Bronchial epithelial cell (primary cell): ENCODE measurements around the gene PSPC1. TPM values are rescaled to one million over a fixed set of nuclear protein-coding genes. Genes with fewer than 3 reads are reported as not detected.
"Not testable (repeated sequence)": the region's sequence is repeated elsewhere in the genome, so short reads cannot be mapped to it uniquely, and the experiment has no call there.

Source experiments
- DNase-seq: peaks from one replicate; pipeline ENCODE4 v3.0.0-alpha.2; 2010; ENCODE audit warnings: low read depth
- FAIRE-seq: peaks from 2 replicates; lab custom pipeline; 2011; peaks lifted over from hg19 to GRCh38; lab: Jason Lieb, UNC
- H3K27me3 ChIP-seq: 2 replicates; pipeline ENCODE4 v1.5.1; 2011; ENCODE audit warnings: low read length; ENCODE audit not compliant: control insufficient read depth, insufficient read depth
- H3K36me3 ChIP-seq: 2 replicates; pipeline ENCODE4 v1.5.1; 2011; ENCODE audit warnings: low read length; ENCODE audit not compliant: control insufficient read depth, insufficient read depth
- H3K4me3 ChIP-seq: 2 replicates; pipeline ENCODE4 v1.5.1; 2011; ENCODE audit warnings: mild to moderate bottlenecking, low read depth, low read length, control low read depth
- CTCF ChIP-seq: IDR thresholded peaks from 2 replicates; pipeline ENCODE4 v1.5.1; 2011; ENCODE audit warnings: mild to moderate bottlenecking, moderate library complexity, low read length, control low read depth, inconsistent platforms; ENCODE audit not compliant: insufficient read depth, severe bottlenecking
- total RNA-seq: library from RNA; depleted of rRNA; stranded (reverse); fragments of >200 nt; gene quantifications from 2 replicates; pipeline ENCODE4 v1.2.1, GENCODE V29; 2014

Gene PSPC1, protein sequence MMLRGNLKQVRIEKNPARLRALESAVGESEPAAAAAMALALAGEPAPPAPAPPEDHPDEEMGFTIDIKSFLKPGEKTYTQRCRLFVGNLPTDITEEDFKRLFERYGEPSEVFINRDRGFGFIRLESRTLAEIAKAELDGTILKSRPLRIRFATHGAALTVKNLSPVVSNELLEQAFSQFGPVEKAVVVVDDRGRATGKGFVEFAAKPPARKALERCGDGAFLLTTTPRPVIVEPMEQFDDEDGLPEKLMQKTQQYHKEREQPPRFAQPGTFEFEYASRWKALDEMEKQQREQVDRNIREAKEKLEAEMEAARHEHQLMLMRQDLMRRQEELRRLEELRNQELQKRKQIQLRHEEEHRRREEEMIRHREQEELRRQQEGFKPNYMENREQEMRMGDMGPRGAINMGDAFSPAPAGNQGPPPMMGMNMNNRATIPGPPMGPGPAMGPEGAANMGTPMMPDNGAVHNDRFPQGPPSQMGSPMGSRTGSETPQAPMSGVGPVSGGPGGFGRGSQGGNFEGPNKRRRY
- total RNA-seq = 37.4 and 54.9 TPM in 2 replicates

DNA sequence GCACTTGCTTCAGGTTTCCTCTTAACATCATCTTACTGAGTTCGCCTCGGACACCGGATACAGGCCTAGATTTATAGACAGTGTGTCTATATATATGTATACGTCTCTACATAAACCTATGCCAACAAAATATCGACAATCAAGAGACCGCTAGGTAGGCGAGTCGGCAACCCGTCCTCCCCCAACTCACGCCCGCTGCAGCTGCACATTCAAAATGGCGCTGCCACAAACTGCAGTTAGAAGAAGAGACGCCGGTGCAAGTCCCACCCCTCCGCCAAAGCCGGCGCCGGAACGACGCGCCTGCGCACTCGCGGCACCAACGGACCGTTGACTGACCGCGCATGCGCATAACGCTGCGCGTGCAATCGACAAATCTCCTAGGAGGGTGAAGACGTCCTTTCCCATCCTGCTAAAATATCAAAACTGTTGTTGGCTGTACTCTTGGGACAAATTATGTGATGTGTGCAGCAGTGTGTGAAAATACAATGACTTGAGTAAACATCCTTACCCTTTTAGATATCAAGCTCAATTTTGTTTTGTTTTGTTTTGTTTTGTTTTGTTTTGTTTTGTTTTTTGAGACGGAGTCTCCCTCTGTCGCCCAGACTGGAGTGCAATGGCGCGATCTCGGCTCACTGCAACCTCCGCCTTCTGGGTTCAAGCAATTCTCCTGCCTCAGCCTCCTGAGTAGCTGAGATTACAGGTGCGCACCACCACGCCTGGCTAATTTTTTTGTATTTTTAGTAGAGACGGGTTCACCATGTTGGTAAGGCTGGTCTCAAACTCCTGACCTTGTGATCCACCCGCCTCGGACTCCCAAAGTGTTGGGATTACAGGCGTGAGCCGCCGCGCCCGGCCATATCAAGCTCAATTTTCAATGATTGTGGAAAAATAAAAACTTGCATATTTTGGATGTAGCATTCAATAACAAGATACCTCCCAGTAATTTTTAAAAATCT is at the start of gene PSPC1:
Gene PSPC1 (minus strand): TSS at position 219 of the 956 bp plus-strand sequence. CDS start 188 bp downstream, at position 31.
- peak; percentile 87 for DNase-seq
- H3K27me3 ChIP-seq, FAIRE-seq, H3K36me3 ChIP-seq: not testable (repeated sequence)
- H3K4me3 ChIP-seq = peak within 1 kb of the TSS; percentile 97

- no peak for FAIRE-seq
- H3K36me3 ChIP-seq = peaks cover 3% of the 10 kb centered on the region
- DNase-seq = no peak
- H3K4me3 ChIP-seq = no peak overlapping the region
- H3K27me3 ChIP-seq = no peaks in the 10 kb centered on the region
- TF ChIP-seq CTCF = no peak
Observed at GRCh38 chr13:19822673-19823072, 39.9 kb upstream of the PSPC1 start.

- Histone ChIP-seq H3K36me3 (peaks cover 4% of the 10 kb centered on the region), H3K4me3 (no peak overlapping the region), H3K27me3 (no peaks in the 10 kb centered on the region)
- peak; percentile 91 for TF ChIP-seq CTCF
- peak; percentile 7 for FAIRE-seq
- peak; percentile 38 for DNase-seq
Observed at GRCh38 chr13:19818223-19818842, 35.6 kb upstream of the PSPC1 start.

- no peak overlapping the region for H3K4me3 ChIP-seq
- DNase-seq = no peak
- H3K36me3 ChIP-seq = peaks cover 3% of the 10 kb centered on the region
- H3K27me3 ChIP-seq = no peaks in the 10 kb centered on the region
- FAIRE-seq = no peak
- TF ChIP-seq CTCF = no peak
Observed at GRCh38 chr13:19817510-19818158, 34.9 kb upstream of the PSPC1 start.

DNA sequence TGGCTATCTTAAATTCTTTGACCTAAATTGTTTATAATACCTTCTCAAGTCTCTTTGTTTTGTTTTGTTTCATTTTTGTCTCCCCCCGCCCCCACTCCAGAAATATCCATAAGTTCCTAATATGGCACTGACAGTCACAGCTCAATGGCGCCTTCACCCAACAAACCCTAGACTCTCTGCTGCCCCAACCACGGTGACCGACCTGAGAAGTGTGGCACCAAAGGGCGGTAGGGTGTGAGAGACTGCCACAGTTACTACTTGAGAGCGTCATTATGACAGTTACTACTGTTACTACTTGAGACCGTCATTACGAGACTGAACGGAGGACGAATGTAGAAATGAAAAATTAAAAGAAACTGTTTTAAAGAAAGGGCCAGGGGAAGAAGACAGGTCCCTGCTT is 34.4 kb upstream of the PSPC1 start:
- H3K36me3 ChIP-seq = peaks cover 3% of the 10 kb centered on the region
- FAIRE-seq = no peak

GRCh38 chr13:19815842-19816241 is 33.1 kb upstream of the PSPC1 start:
- H3K4me3 ChIP-seq, DNase-seq, H3K36me3 ChIP-seq, H3K27me3 ChIP-seq, FAIRE-seq: not testable (repeated sequence)

More for the DNA sequence above, 34.4 kb upstream of the PSPC1 start:
- H3K4me3 ChIP-seq = no peak overlapping the region
- H3K27me3 ChIP-seq = no peaks in the 10 kb centered on the region
- no peak for TF ChIP-seq CTCF
- no peak for DNase-seq
